IPS-18c (cell line): ENCODE measurements around the gene ANKRD24.
A peak's percentile ranks its signal among the peaks of the same experiment; 100 is the strongest.

ENCODE experiments used
- H3K4me3 ChIP-seq: 2 replicates; pipeline ENCODE4 v1.7.0; 2013; ENCODE audit warnings: low read depth, mild to moderate bottlenecking, low read length, moderate library complexity; ENCODE audit not compliant: insufficient read depth
- H3K9me3 ChIP-seq: one replicate; pipeline ENCODE4 v1.6.1; 2013; ENCODE audit warnings: mild to moderate bottlenecking, low read length, moderate library complexity; ENCODE audit not compliant: control insufficient read depth, insufficient read depth

Gene ANKRD24

GRCh38 chr19:4164262-4164661, 18.2 kb upstream of the ANKRD24 start:
- H3K4me3 ChIP-seq = no peak overlapping the region

GRCh38 chr19:4171676-4172075, 10.8 kb upstream of the ANKRD24 start:
- no peak overlapping the region for H3K4me3 ChIP-seq
- H3K9me3 ChIP-seq = no peaks in the 10 kb centered on the region

More at GRCh38 chr19:4164262-4164661, 18.2 kb upstream of the ANKRD24 start:
- no peaks in the 10 kb centered on the region for H3K9me3 ChIP-seq

- no peaks in the 10 kb centered on the region for H3K9me3 ChIP-seq
- peak overlapping the region; percentile 25; the same call in 1 of the 2 replicates for H3K4me3 ChIP-seq
These were observed 9.5 kb upstream of the ANKRD24 start for GRCh38 chr19:4172861-4173473.

- H3K9me3 ChIP-seq = no peaks in the 10 kb centered on the region
- peak overlapping the region; percentile 25; the same call in 1 of the 2 replicates for H3K4me3 ChIP-seq
These were observed 8.8 kb upstream of the ANKRD24 start for GRCh38 chr19:4173479-4174212.

GRCh38 chr19:4174213-4174894, 8.1 kb upstream of the ANKRD24 start:
- Histone ChIP-seq H3K9me3 (no peaks in the 10 kb centered on the region), H3K4me3 (no peak overlapping the region)

GRCh38 chr19:4174895-4175668, 7.4 kb upstream of the ANKRD24 start:
- H3K4me3 ChIP-seq = no peak overlapping the region
- no peaks in the 10 kb centered on the region for H3K9me3 ChIP-seq

GRCh38 chr19:4175669-4175931, 6.9 kb upstream of the ANKRD24 start:
- no peak overlapping the region for H3K4me3 ChIP-seq
- H3K9me3 ChIP-seq = no peaks in the 10 kb centered on the region

GRCh38 chr19:4177146-4177545, 5.3 kb upstream of the ANKRD24 start:
- Histone ChIP-seq H3K9me3 (no peaks in the 10 kb centered on the region), H3K4me3 (no peak overlapping the region)

GRCh38 chr19:4178990-4179389, 3.5 kb upstream of the ANKRD24 start:
- Histone ChIP-seq H3K4me3 (no peak overlapping the region), H3K9me3 (no peaks in the 10 kb centered on the region)

GRCh38 chr19:4181053-4181508, 1.4 kb upstream of the ANKRD24 start:
- Histone ChIP-seq H3K9me3 (no peaks in the 10 kb centered on the region), H3K4me3 (no peak overlapping the region)

GRCh38 chr19:4183967-4184717, 1.7 kb downstream of the ANKRD24 start:
- no peak overlapping the region; the same call in 1 of the 2 replicates for H3K4me3 ChIP-seq
- no peaks in the 10 kb centered on the region for H3K9me3 ChIP-seq

- Histone ChIP-seq H3K4me3 (no peak overlapping the region), H3K9me3 (no peaks in the 10 kb centered on the region)
These were observed 2.3 kb downstream of the ANKRD24 start for GRCh38 chr19:4184718-4185352.

GRCh38 chr19:4185413-4186086, 3.1 kb downstream of the ANKRD24 start:
- H3K4me3 ChIP-seq = no peak overlapping the region
- H3K9me3 ChIP-seq = no peaks in the 10 kb centered on the region

- H3K4me3 ChIP-seq = no peak overlapping the region
These were observed 3.9 kb downstream of the ANKRD24 start for GRCh38 chr19:4186087-4186993.

More at GRCh38 chr19:4186087-4186993, 3.9 kb downstream of the ANKRD24 start:
- H3K9me3 ChIP-seq = no peaks in the 10 kb centered on the region
